GM21576 (cell line): ENCODE data around the gene NFIB.

ENCODE experiments used
- ATAC-seq: cut with Tn5 transposase; IDR thresholded peaks from one replicate; pipeline ENCODE4 v1.9.1; 2021; ENCODE audit warnings: mild to moderate bottlenecking, moderate library complexity; ENCODE audit not compliant: unreplicated experiment

NFIB gene

GRCh38 chr9:14345354-14346230 is 31.7 kb upstream of the NFIB start:
- no peak for ATAC-seq

- no peak for ATAC-seq
These were observed 31.0 kb upstream of the NFIB start for GRCh38 chr9:14344941-14345353.

DNA sequence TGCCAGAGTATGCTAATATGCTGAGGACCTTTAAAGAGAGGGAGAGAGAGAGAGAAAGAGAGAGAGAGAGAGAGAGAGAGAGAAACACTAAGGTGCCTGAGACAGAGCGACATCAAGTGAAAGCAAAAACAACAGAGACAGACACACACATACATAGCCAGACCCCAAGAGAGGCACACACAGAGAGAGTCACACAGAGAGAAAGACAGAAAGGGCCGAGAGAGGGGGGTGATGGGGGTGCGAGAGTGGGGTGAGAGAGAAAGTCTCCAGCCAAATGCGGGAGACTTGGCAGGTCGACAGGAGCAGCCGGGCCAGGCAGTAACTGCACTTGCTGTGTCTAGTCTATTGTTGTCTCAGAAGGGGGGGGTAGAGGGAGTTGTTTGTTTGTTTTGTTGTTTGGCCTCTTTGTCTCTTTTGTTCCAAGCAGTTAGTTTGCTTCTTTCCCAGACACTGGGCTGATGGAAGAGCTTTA is 30.1 kb upstream of the NFIB start:
- ATAC-seq: no peak

GRCh38 chr9:14343261-14344031 is 29.5 kb upstream of the NFIB start:
- no peak for ATAC-seq

GRCh38 chr9:14342736-14343135 is 28.8 kb upstream of the NFIB start:
- ATAC-seq: no peak

DNA sequence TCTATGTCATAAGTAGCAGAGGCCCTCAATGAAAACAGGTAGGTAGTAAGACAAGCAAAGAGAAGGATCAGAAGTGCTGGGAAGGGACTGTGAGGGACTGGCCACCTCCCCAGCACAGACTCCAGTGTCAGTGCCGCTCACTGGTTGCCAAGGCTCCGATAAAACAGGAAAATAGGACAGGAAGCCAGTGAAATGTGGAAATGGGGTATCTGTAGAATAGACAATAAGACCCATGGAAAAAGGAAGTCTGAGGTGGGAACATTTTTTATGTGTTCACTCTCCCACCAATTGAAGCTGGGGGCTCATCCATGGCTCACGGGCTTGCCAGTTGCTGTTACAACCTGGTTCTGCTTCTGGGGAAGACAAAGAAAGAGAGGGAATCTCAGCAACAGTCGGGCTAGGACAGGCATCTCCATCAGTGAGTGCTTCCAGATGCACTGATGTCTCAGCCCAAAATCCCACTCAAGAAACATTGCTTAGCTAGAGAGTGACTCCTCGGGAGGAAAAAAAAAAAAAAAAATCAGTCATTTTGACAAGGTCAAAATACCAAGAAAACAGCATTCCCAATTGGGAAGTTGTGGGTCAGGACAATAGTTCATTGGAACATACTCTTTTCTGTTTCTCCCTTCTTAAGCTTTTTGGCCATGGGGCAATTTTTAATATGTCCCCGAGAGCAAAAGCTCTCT is 27.6 kb upstream of the NFIB start:
- no peak for ATAC-seq

- ATAC-seq: no peak
These were observed 27.1 kb upstream of the NFIB start for GRCh38 chr9:14340994-14341393.

DNA sequence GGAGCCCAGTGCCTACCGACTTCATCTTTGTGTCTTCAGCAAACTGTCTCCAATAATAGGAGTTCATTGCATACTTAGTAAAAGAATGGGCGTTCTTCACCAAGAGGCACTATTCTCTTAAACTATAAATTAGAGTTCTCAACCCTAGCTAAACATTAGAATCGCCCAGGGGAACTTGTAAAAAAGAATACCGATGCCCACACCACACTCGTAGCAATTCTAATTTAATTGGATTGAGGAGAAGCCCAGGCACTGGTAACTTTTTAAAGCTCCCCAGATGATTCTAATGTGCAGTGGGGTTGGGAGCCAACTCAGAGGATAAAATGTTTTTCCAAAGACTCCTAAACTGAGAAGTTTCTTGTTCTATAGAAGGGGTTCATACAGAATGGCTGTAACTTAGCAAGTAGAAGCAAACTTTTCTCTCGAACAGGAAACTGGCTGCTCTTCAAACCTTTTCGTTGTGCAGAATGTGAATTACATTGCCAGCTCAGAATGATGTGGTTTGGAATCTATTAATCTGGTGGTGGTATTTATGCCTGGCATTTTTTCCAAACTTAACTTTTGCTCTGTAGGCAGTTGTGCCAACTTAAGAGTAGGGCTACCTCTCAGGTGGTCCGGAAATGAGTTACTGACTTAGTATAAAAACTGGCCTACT is 26.4 kb upstream of the NFIB start:
- no peak for ATAC-seq

GRCh38 chr9:14339746-14340145 is 25.8 kb upstream of the NFIB start:
- no peak for ATAC-seq

DNA sequence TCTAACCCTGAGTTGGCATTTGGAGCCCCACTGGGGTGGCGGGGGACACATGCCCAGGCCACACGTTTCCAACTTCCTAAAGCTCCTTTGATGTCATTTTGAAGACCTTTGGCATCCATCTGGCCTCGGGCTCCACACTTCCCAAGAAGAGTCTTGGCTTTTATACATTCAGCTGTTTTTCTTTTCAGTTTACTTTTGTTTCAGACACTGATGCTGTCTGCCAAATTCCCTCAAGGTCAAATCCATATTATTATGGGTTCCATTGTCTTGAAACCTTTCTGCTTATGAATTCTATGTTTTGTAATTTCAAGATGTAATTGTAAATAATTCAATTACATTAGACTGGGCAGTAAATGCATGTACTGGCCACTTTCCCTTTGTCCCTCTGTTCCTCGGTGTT is 23.7 kb upstream of the NFIB start:
- no peak for ATAC-seq

DNA sequence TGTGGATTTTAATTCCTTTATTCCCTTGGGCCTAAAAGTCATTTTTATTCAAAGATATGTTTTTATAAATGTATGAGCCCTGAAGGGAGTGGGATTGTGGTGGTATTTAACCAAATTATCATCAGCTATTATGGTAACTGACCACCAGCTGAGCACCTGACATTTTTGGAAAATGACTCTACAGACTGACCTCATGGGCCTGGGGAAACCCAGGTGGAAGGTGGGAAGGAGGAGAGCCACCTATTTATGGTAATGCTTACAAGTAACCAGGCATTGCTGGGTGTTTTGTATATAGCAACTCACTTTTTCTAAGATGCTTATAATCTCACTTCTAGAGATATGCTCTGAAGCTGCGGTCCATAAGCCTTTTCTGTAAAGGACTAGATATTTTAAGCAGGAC is 22.3 kb upstream of the NFIB start:
- ATAC-seq: no peak

DNA sequence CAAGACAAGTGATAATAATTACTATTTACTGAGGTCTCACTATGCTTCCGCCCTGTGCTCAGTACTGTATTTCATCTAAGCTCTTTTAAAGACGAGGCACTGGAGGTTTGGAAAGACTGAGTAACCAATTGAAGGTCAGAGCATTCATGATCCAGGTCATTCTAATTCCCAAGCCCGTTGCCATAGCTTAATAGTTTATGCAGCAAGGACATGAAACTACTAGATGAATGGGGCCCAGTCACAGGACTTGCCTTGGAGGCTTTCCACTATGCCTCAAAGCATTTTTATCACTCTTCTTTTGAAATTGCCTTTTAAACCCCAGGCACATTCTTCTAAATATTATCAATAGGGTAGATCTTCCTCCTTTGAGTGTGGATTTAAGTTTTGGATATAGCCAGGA is 17.2 kb upstream of the NFIB start:
- no peak for ATAC-seq

DNA sequence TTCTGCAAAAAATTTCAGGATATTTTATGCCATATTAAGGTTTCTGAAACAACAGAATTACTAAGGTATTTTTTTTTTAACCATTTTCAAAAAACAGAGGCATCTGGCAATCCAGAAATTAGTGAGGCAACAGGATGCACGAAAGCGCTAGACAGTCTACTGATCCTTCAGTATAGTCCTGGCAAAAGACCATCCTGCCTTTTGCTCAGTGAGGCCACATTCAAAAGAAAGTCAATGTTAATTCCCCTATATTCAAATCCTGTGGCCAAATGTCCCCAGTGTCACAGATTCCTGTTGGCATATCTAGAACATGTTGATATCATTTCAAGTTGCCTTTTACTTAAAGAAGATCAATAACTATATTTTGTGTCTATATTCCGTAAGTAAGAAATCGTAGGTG is 13.1 kb upstream of the NFIB start:
- ATAC-seq: no peak

DNA sequence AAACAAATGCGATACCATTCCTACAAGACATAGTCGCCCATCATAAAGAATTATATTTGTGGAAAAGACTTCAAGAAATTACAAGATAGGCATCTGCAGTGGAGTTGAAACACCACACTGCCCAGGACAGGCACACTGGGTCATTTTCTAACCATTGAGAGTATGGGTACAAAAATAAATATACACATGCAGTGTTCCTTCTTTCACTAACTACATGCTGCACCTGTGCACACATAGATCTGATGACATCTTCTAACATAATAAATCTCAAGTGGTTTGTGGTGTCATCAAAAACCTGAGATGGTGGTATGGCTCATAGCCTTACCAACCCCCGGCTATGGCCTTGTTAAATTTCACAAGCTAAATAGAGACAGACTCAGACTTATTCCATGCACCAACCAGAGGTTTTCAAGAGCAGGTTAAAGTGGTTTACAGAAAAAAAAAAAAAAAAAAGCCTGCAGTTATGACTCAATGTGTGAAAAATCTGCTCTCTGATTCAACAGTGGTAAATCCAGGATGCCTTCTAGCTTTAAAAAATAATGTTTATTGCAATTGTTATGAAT is 12.4 kb upstream of the NFIB start:
- no peak for ATAC-seq

DNA sequence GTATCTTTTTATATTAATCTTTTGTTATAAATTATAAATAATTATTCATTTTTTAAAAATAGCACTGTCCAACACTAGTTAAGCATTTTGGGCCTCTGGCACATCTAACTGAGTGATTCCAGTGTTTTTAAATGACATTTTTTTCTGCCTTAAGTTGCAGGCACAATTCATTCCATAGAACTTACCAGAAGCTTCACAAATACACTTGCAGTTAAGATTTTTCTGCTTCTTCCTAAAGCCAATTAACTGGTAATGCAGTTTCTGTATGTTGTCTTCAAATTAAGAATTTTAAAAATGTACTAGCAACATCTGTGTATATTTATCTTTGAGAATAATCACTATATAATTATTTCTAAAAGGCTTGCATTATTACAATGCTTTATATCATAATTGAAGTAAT is 11.2 kb upstream of the NFIB start:
- ATAC-seq: no peak

DNA sequence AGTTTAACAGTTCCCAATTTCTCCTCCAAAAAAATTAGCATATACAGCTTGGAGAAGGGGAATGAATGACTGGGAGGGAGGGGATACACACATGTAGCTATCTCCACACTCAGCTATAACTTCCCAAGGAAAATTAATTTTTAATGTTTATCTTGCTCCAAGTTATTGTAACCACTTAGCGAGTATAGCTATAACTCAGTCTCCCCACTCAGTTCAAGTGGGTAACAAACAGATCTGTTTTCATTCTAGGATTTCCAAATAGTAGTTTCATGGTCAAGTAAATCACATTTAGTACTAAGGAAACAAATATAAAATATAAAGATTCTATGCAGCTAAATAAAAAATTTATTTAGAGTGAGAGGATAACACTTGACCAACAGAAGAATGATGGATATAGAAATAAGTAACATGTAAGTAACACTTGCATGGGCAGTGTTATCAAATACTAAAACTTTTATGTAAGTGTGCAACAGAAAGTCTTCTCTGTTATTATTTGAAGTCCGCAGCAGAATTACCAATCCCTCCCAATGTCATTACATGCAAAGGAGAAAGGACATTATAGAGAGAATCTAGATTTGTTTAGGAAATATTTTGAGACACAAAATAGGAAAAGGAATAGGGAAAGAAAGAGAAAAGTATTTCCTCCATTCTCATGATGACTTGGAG is 10.2 kb upstream of the NFIB start:
- no peak for ATAC-seq

GRCh38 chr9:14323083-14323971 is 9.4 kb upstream of the NFIB start:
- peak; percentile 2 for ATAC-seq

- peak; percentile 85 for ATAC-seq
These were observed 8.5 kb upstream of the NFIB start for GRCh38 chr9:14322211-14323082.
